SK-N-MC (cell line): Measurements from ENCODE around the gene KRT13.
A peak's percentile ranks its signal among the peaks of the same experiment; 100 is the strongest.

Source experiments
- DNase-seq: peaks from one replicate; pipeline ENCODE4 v3.0.0-alpha.2; 2011; ENCODE audit warnings: low read depth, low spot score
- H3K27ac ChIP-seq: fragments of 200-600 bp; sonication (generic); 2 replicates; pipeline ENCODE4 v1.5.1; 2016; ENCODE audit warnings: mixed run types
- H3K36me3 ChIP-seq: fragments of 200-600 bp; sonication (generic); 2 replicates; pipeline ENCODE4 v1.6.1; 2017; ENCODE audit warnings: antibody characterized with exemption, low read length, mixed read lengths; ENCODE audit not compliant: insufficient read depth
- H3K4me3 ChIP-seq: fragments of 200-600 bp; sonication (generic); 2 replicates; pipeline ENCODE4 v1.5.1; 2016
- H3K9ac ChIP-seq: fragments of 200-600 bp; sonication (generic); 2 replicates; pipeline ENCODE4 v1.8.0; 2017; ENCODE audit warnings: mixed run types, mixed read lengths; ENCODE audit not compliant: insufficient read length
- H3K9me3 ChIP-seq: fragments of 200-600 bp; sonication (generic); 2 replicates; pipeline ENCODE4 v1.6.1; 2017; ENCODE audit warnings: low read depth, mild to moderate bottlenecking, antibody characterized with exemption, low read length, moderate library complexity, mixed read lengths
- EZH2 ChIP-seq: fragments of 200-600 bp; sonication (generic); IDR thresholded peaks from one replicate; pipeline ENCODE4 v1.6.1; 2017; ENCODE audit warnings: antibody characterized with exemption
- FOXP2 ChIP-seq: optimal IDR thresholded peaks from 2 replicates; pipeline ENCODE3; 2011; ENCODE audit warnings: mild to moderate bottlenecking, moderate library complexity; ENCODE audit not compliant: insufficient read depth; ENCODE audit errors: extremely low read length, control extremely low read depth
- POLR2AphosphoS5 ChIP-seq: IDR thresholded peaks from 2 replicates; pipeline ENCODE4 v1.6.1; 2012; ENCODE audit warnings: mild to moderate bottlenecking, low read depth, low read length, borderline replicate concordance

Gene KRT13

GRCh38 chr17:41505007-41505808, at the start of gene KRT13:
Gene KRT13, minus strand, starts transcription at chr17:41505612. Its CDS starts 62 bp downstream, at chr17:41505550.
- Histone ChIP-seq H3K4me3 (no peak within 1 kb of the TSS), H3K27ac (no peak within 1 kb of the TSS), H3K9me3 (no peaks in the 10 kb centered on the region), H3K9ac (no peak within 1 kb of the TSS), H3K36me3 (no peaks in the 10 kb centered on the region)
- no peak for DNase-seq
- TF ChIP-seq FOXP2 (no peak), EZH2 (no peak), POLR2AphosphoS5 (no peak)

GRCh38 chr17:41553987-41554680, 48.7 kb upstream of the KRT13 start:
- no peaks in the 10 kb centered on the region for H3K36me3 ChIP-seq
- TF ChIP-seq POLR2AphosphoS5 (no peak), EZH2 (no peak), FOXP2 (no peak)
- H3K9ac ChIP-seq, result no peak overlapping the region
- no peaks in the 10 kb centered on the region for H3K9me3 ChIP-seq
- no peak for DNase-seq
- H3K27ac ChIP-seq, result no peak overlapping the region
- no peak overlapping the region for H3K4me3 ChIP-seq

GRCh38 chr17:41553176-41553575, 47.8 kb upstream of the KRT13 start:
- TF ChIP-seq EZH2, result no peak
- TF ChIP-seq POLR2AphosphoS5, result no peak
- TF ChIP-seq FOXP2, result no peak
- Histone ChIP-seq H3K9me3 (no peaks in the 10 kb centered on the region), H3K4me3 (no peak overlapping the region), H3K36me3 (no peaks in the 10 kb centered on the region), H3K9ac (no peak overlapping the region), H3K27ac (no peak overlapping the region)
- DNase-seq, result no peak

GRCh38 chr17:41552455-41552854, 47.0 kb upstream of the KRT13 start:
- Histone ChIP-seq H3K9ac (no peak overlapping the region), H3K9me3 (no peaks in the 10 kb centered on the region), H3K4me3 (no peak overlapping the region), H3K36me3 (no peaks in the 10 kb centered on the region), H3K27ac (no peak overlapping the region)
- TF ChIP-seq EZH2, result no peak
- no peak for TF ChIP-seq POLR2AphosphoS5
- no peak for TF ChIP-seq FOXP2
- no peak for DNase-seq

- H3K27ac ChIP-seq, result no peak overlapping the region
- TF ChIP-seq FOXP2, result no peak
- no peak for TF ChIP-seq POLR2AphosphoS5
- TF ChIP-seq EZH2, result no peak
- no peaks in the 10 kb centered on the region for H3K9me3 ChIP-seq
- no peak overlapping the region for H3K4me3 ChIP-seq
- no peak overlapping the region for H3K9ac ChIP-seq
- no peaks in the 10 kb centered on the region for H3K36me3 ChIP-seq
- no peak for DNase-seq
Observed at GRCh38 chr17:41551365-41551764, 46.0 kb upstream of the KRT13 start.

GRCh38 chr17:41549596-41550039, 44.2 kb upstream of the KRT13 start:
- Histone ChIP-seq H3K9me3 (no peaks in the 10 kb centered on the region), H3K4me3 (peak overlapping the region; percentile 59), H3K27ac (peak overlapping the region; percentile 89), H3K9ac (peak overlapping the region; percentile 38), H3K36me3 (no peaks in the 10 kb centered on the region)
- no peak for TF ChIP-seq EZH2
- no peak for TF ChIP-seq FOXP2
- no peak for TF ChIP-seq POLR2AphosphoS5
- DNase-seq, result no peak

- H3K36me3 ChIP-seq, result no peaks in the 10 kb centered on the region
- H3K27ac ChIP-seq, result peak overlapping the region; percentile 89
- DNase-seq, result peak; percentile 69
- TF ChIP-seq FOXP2 (no peak), POLR2AphosphoS5 (no peak), EZH2 (no peak)
- no peaks in the 10 kb centered on the region for H3K9me3 ChIP-seq
- H3K4me3 ChIP-seq, result peak overlapping the region; percentile 59
- peak overlapping the region; percentile 54 for H3K9ac ChIP-seq
Observed at GRCh38 chr17:41548844-41549595, 43.6 kb upstream of the KRT13 start.
